Pancreas (tissue), 10 donors: ENCODE results near the gene TAF1B. TPM values are rescaled to one million over a fixed set of nuclear protein-coding genes. Genes with fewer than 3 reads are reported as not detected.

Experiments used
- ATAC-seq, 4 donors: fragments of 200-7000 bp; cut with Tn5 transposase; one replicate each; pipeline versions ENCODE4 v1.8.0 to v1.9.1; 2020; ENCODE audit warnings: mild to moderate bottlenecking in 4 of 4, moderate library complexity in 4 of 4
- DNase-seq, 6 donors: peaks; one replicate each; pipeline ENCODE4 v3.0.0-alpha.2; 2020
- FAIRE-seq: peaks from 2 replicates; lab custom pipeline; 2012; peaks lifted over from hg19 to GRCh38; lab: Jason Lieb, UNC
- H3K27ac ChIP-seq, 4 donors: fragments of 200-600 bp; sonication (generic); 1 replicate in 3 of 4; 2 replicates in 1 of 4; pipeline versions ENCODE4 v1.5.0 to v1.8.0; 2020
- H3K27me3 ChIP-seq, 4 donors: fragments of 200-600 bp; one replicate each; pipeline ENCODE4 v1.8.0; 2021
- H3K36me3 ChIP-seq, 3 donors: fragments of 200-600 bp; sonication (generic) in 1 of 3; one replicate each; pipeline versions ENCODE4 v1.5.0 to v1.8.0; 2020 to 2021
- H3K4me1 ChIP-seq, 3 donors: fragments of 200-600 bp; one replicate each; pipeline ENCODE4 v1.8.0; 2021
- H3K4me3 ChIP-seq, 4 donors: fragments of 200-600 bp; sonication (generic) in 2 of 4; one replicate each; pipeline versions ENCODE4 v1.5.0 to v1.8.0; 2020 to 2021
- H3K9me3 ChIP-seq, 4 donors: fragments of 200-600 bp; one replicate each; pipeline ENCODE4 v1.8.0; 2021
- WGBS, 2 donors: extraction: QIAGEN DNeasy Blood & Tissue Kit; methylation state at CpG; one replicate each; pipeline ENCODE4 v1.1.7; 2013; 5-methylcytosine and 5-hydroxymethylcytosine counted together
- intact Hi-C, 3 donors: fragments of 100-400 bp; cut with DNase I; formaldehyde crosslinking; loops; one replicate each; pipeline versions ENCODE4 v1.11.1 to v1.14.2; 2022
- polyA plus RNA-seq, 2 donors: library from polyadenylated mRNA; stranded (reverse); fragments of 200-250 nt; gene quantifications; one replicate each; pipeline ENCODE4 v1.2.3, GENCODE V29; 2013
- total RNA-seq, 6 donors: library from RNA; stranded (reverse); fragmentation: NEBNext Ultra II Directional in 4 of 6; extraction: Animal tissue kit (Norgen Biotek cat#: 25700) in 4 of 6; gene quantifications; one replicate each; pipeline versions ENCODE4 v1.2.1 to v1.2.4, GENCODE V29; 2021 to 2023
- TF ChIP-seq, protein P1 (sequence below), 4 donors: fragments of 200-600 bp; sonication (generic) in 3 of 4; IDR thresholded peaks; one replicate each; pipeline versions ENCODE4 v1.5.0 to v1.8.0; 2021; ENCODE audit warnings: antibody characterized with exemption in 4 of 4
- donor health status: healthy with polysubstance abuse.
- donor health status: DM: no; HTN: no; CAD: no; lungs with moderate emphysema.
- donor health status: DM: no; HTN: no; CAD: no.
- donor health status: control.
- donor health status: control.
- donor health status: Bipolar disorder and iron deficiency.
- donor health status: DM: yes; HTN: yes; CAD: no.
- donor health status: DM: no; HTN: no; CAD: no.
- donor health status: DM: no; HTN: no; CAD: no.
- donor health status: DM: yes; HTN: yes; CAD: no.

TAF1B gene
- total and polyA plus RNA-seq, 8 donors: 2.3 to 11.4 (median 5.8) TPM

DNA sequence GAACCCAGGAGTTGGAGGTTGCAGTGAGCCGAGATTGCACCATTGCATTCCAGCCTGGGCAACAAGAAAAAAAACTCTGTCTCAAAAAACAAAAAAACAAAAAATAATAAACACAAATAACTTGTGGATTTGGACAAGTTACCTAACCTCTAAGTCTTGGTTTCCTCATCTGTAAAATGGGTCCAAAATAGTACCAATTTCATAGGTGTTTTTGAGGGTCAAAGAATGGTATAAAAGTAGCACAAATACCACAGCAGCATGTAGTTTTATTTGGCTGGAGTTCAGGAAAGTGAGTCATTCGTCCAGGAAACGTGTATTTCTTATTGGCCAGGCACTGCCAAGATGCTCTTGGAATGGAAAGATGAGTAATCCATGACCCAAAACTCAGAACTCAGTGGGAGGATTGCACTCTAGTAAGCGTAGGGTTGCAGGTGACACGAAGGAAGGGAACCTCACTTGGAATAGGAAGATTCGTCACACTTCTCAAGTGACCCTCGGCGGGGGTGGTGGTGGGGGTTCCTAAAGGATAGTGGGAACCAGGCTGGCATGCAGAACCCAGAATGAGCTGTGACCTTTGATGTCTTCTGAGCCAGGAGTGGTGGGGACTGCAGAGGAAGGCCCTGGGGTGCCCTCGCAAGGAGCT lies 132.7 kb downstream of the TAF1B start:
- H3K27me3 ChIP-seq: no peaks in the 10 kb centered on the region
- 62 to 66% methylated on average over 9 of the region's 9 CpGs for whole genome bisulfite sequencing, 2 donors
- peaks cover 0 to 12% (median 0%) of the 10 kb centered on the region in 3 donors for H3K4me1 ChIP-seq
- peak overlapping the region in 2 of 4 donors; percentile 51 to 67 for H3K27ac ChIP-seq
- no peak overlapping the region for H3K4me3 ChIP-seq
- peak; percentile 46 to 77 (median 68) for ATAC-seq
- H3K9me3 ChIP-seq: no peaks in the 10 kb centered on the region
- no peaks in the 10 kb centered on the region for H3K36me3 ChIP-seq
- TF ChIP-seq, protein P1, sequence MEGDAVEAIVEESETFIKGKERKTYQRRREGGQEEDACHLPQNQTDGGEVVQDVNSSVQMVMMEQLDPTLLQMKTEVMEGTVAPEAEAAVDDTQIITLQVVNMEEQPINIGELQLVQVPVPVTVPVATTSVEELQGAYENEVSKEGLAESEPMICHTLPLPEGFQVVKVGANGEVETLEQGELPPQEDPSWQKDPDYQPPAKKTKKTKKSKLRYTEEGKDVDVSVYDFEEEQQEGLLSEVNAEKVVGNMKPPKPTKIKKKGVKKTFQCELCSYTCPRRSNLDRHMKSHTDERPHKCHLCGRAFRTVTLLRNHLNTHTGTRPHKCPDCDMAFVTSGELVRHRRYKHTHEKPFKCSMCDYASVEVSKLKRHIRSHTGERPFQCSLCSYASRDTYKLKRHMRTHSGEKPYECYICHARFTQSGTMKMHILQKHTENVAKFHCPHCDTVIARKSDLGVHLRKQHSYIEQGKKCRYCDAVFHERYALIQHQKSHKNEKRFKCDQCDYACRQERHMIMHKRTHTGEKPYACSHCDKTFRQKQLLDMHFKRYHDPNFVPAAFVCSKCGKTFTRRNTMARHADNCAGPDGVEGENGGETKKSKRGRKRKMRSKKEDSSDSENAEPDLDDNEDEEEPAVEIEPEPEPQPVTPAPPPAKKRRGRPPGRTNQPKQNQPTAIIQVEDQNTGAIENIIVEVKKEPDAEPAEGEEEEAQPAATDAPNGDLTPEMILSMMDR (IDR thresholded peaks at IDR 0.05): no peak
- intact Hi-C loops: no loop called here
- no peak for FAIRE-seq
- peak in 3 of 6 donors; percentile 42 to 54 (median 46) for DNase-seq

DNA sequence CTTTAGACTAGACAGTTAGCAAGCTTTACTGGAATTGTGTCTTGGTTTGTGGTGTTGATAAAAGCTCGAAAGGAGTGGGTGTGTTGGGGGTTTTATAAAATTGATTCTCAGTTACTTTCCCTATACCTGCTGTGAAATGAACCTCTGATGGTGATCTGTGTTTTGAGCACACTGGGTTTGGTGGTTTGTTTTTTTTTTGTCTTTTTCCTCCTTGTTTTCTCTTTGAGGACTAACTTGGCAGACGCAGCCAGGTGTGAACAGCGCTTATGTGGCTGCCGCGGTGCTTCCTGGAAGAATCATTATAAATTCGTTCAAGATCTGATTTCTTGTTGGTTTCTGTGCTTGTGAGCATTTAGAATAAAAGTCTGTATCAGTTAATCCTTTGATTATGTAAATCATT lies 136.7 kb downstream of the TAF1B start:
- FAIRE-seq: no peak

GRCh38 chr2:9980520-9980919 lies 137.2 kb downstream of the TAF1B start:
- H3K4me3 ChIP-seq: no peak overlapping the region
- peaks cover 0 to 13% (median 6%) of the 10 kb centered on the region in 3 donors for H3K4me1 ChIP-seq
- TF ChIP-seq, protein P1 (IDR thresholded peaks at IDR 0.05): no peak
- H3K36me3 ChIP-seq: no peaks in the 10 kb centered on the region
- no peak overlapping the region for H3K27ac ChIP-seq
- ATAC-seq (no peak), DNase-seq (no peak), FAIRE-seq (no peak)
- WGBS, 2 donors: 90 to 94% methylated on average over 2 of the region's 2 CpGs
- H3K9me3 ChIP-seq: no peaks in the 10 kb centered on the region
- intact Hi-C loops: no loop called here
- H3K27me3 ChIP-seq: no peaks in the 10 kb centered on the region

More for the DNA sequence above, 136.7 kb downstream of the TAF1B start:
- Histone ChIP-seq H3K4me1 (peaks cover 0 to 16% (median 6%) of the 10 kb centered on the region in 3 donors), H3K9me3 (no peaks in the 10 kb centered on the region), H3K36me3 (no peaks in the 10 kb centered on the region), H3K27ac (no peak overlapping the region), H3K27me3 (no peaks in the 10 kb centered on the region), H3K4me3 (no peak overlapping the region)
- ATAC-seq: no peak
- TF ChIP-seq, protein P1 (IDR thresholded peaks at IDR 0.05): no peak
- intact Hi-C loops: no loop called here
- no peak for DNase-seq
- WGBS, 2 donors: 71 to 82% methylated on average over 6 of the region's 6 CpGs

GRCh38 chr2:9981655-9982054 lies 138.4 kb downstream of the TAF1B start:
- Histone ChIP-seq H3K27me3 (no peaks in the 10 kb centered on the region), H3K4me3 (no peak overlapping the region), H3K4me1 (peaks cover 0 to 6% (median 4%) of the 10 kb centered on the region in 3 donors), H3K27ac (no peak overlapping the region), H3K9me3 (no peaks in the 10 kb centered on the region), H3K36me3 (no peaks in the 10 kb centered on the region)
- TF ChIP-seq, protein P1 (IDR thresholded peaks at IDR 0.05): no peak
- WGBS, 2 donors: 91 to 92% methylated on average over 3 of the region's 3 CpGs
- no peak for ATAC-seq
- DNase-seq: no peak
- no peak for FAIRE-seq
- intact Hi-C loops: no loop called here

DNA sequence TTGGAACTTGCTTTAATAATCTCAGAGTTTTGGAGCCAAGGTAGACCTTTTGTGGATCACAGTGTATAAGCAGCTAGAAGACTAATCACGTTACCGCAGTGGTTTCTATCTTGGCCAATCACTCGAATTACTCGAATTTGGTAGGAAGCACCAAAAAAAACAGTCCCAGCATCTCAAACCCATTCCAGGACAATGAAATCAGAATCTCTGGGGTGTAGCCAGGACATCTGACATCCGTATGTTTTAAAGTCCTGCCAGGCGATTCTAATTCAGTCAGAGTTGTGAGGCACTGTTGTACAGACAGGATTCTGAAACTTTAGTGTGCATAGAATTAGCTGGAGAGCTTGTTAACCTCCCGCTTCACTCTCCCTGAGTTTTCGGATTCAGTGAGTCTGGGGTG lies 139.0 kb downstream of the TAF1B start:
- Histone ChIP-seq H3K27me3 (no peaks in the 10 kb centered on the region), H3K27ac (no peak overlapping the region), H3K4me1 (peaks cover 0 to 6% (median 4%) of the 10 kb centered on the region in 3 donors), H3K36me3 (no peaks in the 10 kb centered on the region), H3K9me3 (no peaks in the 10 kb centered on the region), H3K4me3 (no peak overlapping the region)
- intact Hi-C loops: no loop called here
- FAIRE-seq (no peak), DNase-seq (no peak), ATAC-seq (no peak)
- TF ChIP-seq, protein P1 (IDR thresholded peaks at IDR 0.05): no peak
- WGBS, 2 donors: 80 to 81% methylated on average over 8 of the region's 8 CpGs
